ENCODE data around the gene FCHSD2.
"Not testable (repeated sequence)": the region's sequence is repeated elsewhere in the genome, so short reads cannot be mapped to it uniquely, and the experiment has no call there.

FCHSD2 gene

GRCh38 chr11:72867970-72868369, 274.1 kb downstream of the FCHSD2 start:
- H3K4me1 Mint-ChIP-seq (ENCODE audit: low read depth) = peaks cover 12% of the 10 kb centered on the region
- H3K27ac Mint-ChIP-seq = peak overlapping the region; percentile 4
- no peak overlapping the region for H3K4me3 Mint-ChIP-seq
- H3K27me3 Mint-ChIP-seq (ENCODE audit: low read depth) = no peaks in the 10 kb centered on the region
- H3K36me3 Mint-ChIP-seq (ENCODE audit: low read depth) = peaks cover 25% of the 10 kb centered on the region
- no peaks in the 10 kb centered on the region for H3K9me3 Mint-ChIP-seq

GRCh38 chr11:72864702-72865655, 277.1 kb downstream of the FCHSD2 start:
- no peak overlapping the region for H3K4me3 Mint-ChIP-seq
- H3K4me1 Mint-ChIP-seq (ENCODE audit: low read depth) = peaks cover 5% of the 10 kb centered on the region
- no peak overlapping the region for H3K27ac Mint-ChIP-seq
- peaks cover 21% of the 10 kb centered on the region for H3K36me3 Mint-ChIP-seq (ENCODE audit: low read depth)
- no peaks in the 10 kb centered on the region for H3K9me3 Mint-ChIP-seq
- no peaks in the 10 kb centered on the region for H3K27me3 Mint-ChIP-seq (ENCODE audit: low read depth)

- no peaks in the 10 kb centered on the region for H3K4me1 Mint-ChIP-seq (ENCODE audit: low read depth)
- peaks cover 25% of the 10 kb centered on the region for H3K36me3 Mint-ChIP-seq (ENCODE audit: low read depth)
- H3K27me3 Mint-ChIP-seq (ENCODE audit: low read depth) = no peaks in the 10 kb centered on the region
- no peak overlapping the region for H3K4me3 Mint-ChIP-seq
- no peak overlapping the region for H3K27ac Mint-ChIP-seq
- H3K9me3 Mint-ChIP-seq = no peaks in the 10 kb centered on the region
Observed at GRCh38 chr11:72863916-72864315, 278.2 kb downstream of the FCHSD2 start.

- no peaks in the 10 kb centered on the region for H3K4me1 Mint-ChIP-seq (ENCODE audit: low read depth)
- H3K27me3 Mint-ChIP-seq (ENCODE audit: low read depth) = no peaks in the 10 kb centered on the region
- no peak overlapping the region for H3K4me3 Mint-ChIP-seq
- H3K36me3 Mint-ChIP-seq (ENCODE audit: low read depth) = peaks cover 30% of the 10 kb centered on the region
- no peak overlapping the region for H3K27ac Mint-ChIP-seq
- H3K9me3 Mint-ChIP-seq = no peaks in the 10 kb centered on the region
Observed at GRCh38 chr11:72863091-72863490, 279.0 kb downstream of the FCHSD2 start.

GRCh38 chr11:72860592-72860991, 281.5 kb downstream of the FCHSD2 start:
- no peak overlapping the region for H3K27ac Mint-ChIP-seq
- H3K36me3 Mint-ChIP-seq (ENCODE audit: low read depth) = peaks cover 18% of the 10 kb centered on the region
- H3K4me3 Mint-ChIP-seq = no peak overlapping the region
- no peaks in the 10 kb centered on the region for H3K9me3 Mint-ChIP-seq
- H3K27me3 Mint-ChIP-seq (ENCODE audit: low read depth) = no peaks in the 10 kb centered on the region
- no peaks in the 10 kb centered on the region for H3K4me1 Mint-ChIP-seq (ENCODE audit: low read depth)

- H3K36me3 Mint-ChIP-seq (ENCODE audit: low read depth) = peaks cover 16% of the 10 kb centered on the region
- H3K9me3 Mint-ChIP-seq = no peaks in the 10 kb centered on the region
- no peak overlapping the region for H3K4me3 Mint-ChIP-seq
- H3K27me3 Mint-ChIP-seq (ENCODE audit: low read depth) = no peaks in the 10 kb centered on the region
- no peaks in the 10 kb centered on the region for H3K4me1 Mint-ChIP-seq (ENCODE audit: low read depth)
- no peak overlapping the region for H3K27ac Mint-ChIP-seq
Observed at GRCh38 chr11:72860010-72860409, 282.1 kb downstream of the FCHSD2 start.

GRCh38 chr11:72859126-72859525, 283.0 kb downstream of the FCHSD2 start:
- Mint-ChIP-seq H3K4me1 (ENCODE audit: low read depth) (no peaks in the 10 kb centered on the region), H3K36me3 (ENCODE audit: low read depth) (peaks cover 16% of the 10 kb centered on the region), H3K4me3 (no peak overlapping the region), H3K27me3 (ENCODE audit: low read depth) (no peaks in the 10 kb centered on the region), H3K9me3 (no peaks in the 10 kb centered on the region), H3K27ac (no peak overlapping the region)

GRCh38 chr11:72858267-72858666, 283.9 kb downstream of the FCHSD2 start:
- not testable (repeated sequence) for H3K27me3 Mint-ChIP-seq (ENCODE audit: low read depth); H3K4me1 Mint-ChIP-seq (ENCODE audit: low read depth); H3K9me3 Mint-ChIP-seq; H3K4me3 Mint-ChIP-seq; H3K27ac Mint-ChIP-seq
- peaks cover 14% of the 10 kb centered on the region for H3K36me3 Mint-ChIP-seq (ENCODE audit: low read depth)

- Mint-ChIP-seq H3K27ac (no peak overlapping the region), H3K9me3 (no peaks in the 10 kb centered on the region), H3K27me3 (ENCODE audit: low read depth) (no peaks in the 10 kb centered on the region), H3K36me3 (ENCODE audit: low read depth) (peaks cover 14% of the 10 kb centered on the region), H3K4me1 (ENCODE audit: low read depth) (no peaks in the 10 kb centered on the region), H3K4me3 (no peak overlapping the region)
Observed at GRCh38 chr11:72856551-72857345, 285.4 kb downstream of the FCHSD2 start.

GRCh38 chr11:72856065-72856464, 286.1 kb downstream of the FCHSD2 start:
- Mint-ChIP-seq H3K27ac (no peak overlapping the region), H3K4me3 (no peak overlapping the region), H3K27me3 (ENCODE audit: low read depth) (no peaks in the 10 kb centered on the region), H3K9me3 (no peaks in the 10 kb centered on the region), H3K36me3 (ENCODE audit: low read depth) (peaks cover 14% of the 10 kb centered on the region), H3K4me1 (ENCODE audit: low read depth) (peaks cover 2% of the 10 kb centered on the region)

GRCh38 chr11:72851726-72852125, 290.4 kb downstream of the FCHSD2 start:
- H3K36me3 Mint-ChIP-seq (ENCODE audit: low read depth) = peaks cover 4% of the 10 kb centered on the region
- H3K4me3 Mint-ChIP-seq = no peak overlapping the region
- peaks cover 6% of the 10 kb centered on the region for H3K4me1 Mint-ChIP-seq (ENCODE audit: low read depth)
- no peaks in the 10 kb centered on the region for H3K9me3 Mint-ChIP-seq
- H3K27me3 Mint-ChIP-seq (ENCODE audit: low read depth) = no peaks in the 10 kb centered on the region
- no peak overlapping the region for H3K27ac Mint-ChIP-seq

GRCh38 chr11:72850832-72851231, 291.3 kb downstream of the FCHSD2 start:
- Mint-ChIP-seq H3K9me3 (no peaks in the 10 kb centered on the region), H3K4me3 (no peak overlapping the region), H3K27me3 (ENCODE audit: low read depth) (no peaks in the 10 kb centered on the region), H3K27ac (no peak overlapping the region), H3K4me1 (ENCODE audit: low read depth) (peaks cover 6% of the 10 kb centered on the region), H3K36me3 (ENCODE audit: low read depth) (peaks cover 5% of the 10 kb centered on the region)

GRCh38 chr11:72848846-72849466, 293.2 kb downstream of the FCHSD2 start:
- H3K36me3 Mint-ChIP-seq (ENCODE audit: low read depth) = peaks cover 11% of the 10 kb centered on the region
- no peak overlapping the region for H3K27ac Mint-ChIP-seq

GRCh38 chr11:72844356-72844755, 297.8 kb downstream of the FCHSD2 start:
- no peaks in the 10 kb centered on the region for H3K27me3 Mint-ChIP-seq (ENCODE audit: low read depth)
- H3K27ac Mint-ChIP-seq = peak overlapping the region; percentile 33
- H3K4me1 Mint-ChIP-seq (ENCODE audit: low read depth) = peaks cover 4% of the 10 kb centered on the region
- no peak overlapping the region for H3K4me3 Mint-ChIP-seq
- no peaks in the 10 kb centered on the region for H3K9me3 Mint-ChIP-seq
- peaks cover 41% of the 10 kb centered on the region for H3K36me3 Mint-ChIP-seq (ENCODE audit: low read depth)

More at GRCh38 chr11:72848846-72849466, 293.2 kb downstream of the FCHSD2 start:
- peaks cover 8% of the 10 kb centered on the region for H3K4me1 Mint-ChIP-seq (ENCODE audit: low read depth)
- H3K27me3 Mint-ChIP-seq (ENCODE audit: low read depth) = no peaks in the 10 kb centered on the region
- no peak overlapping the region for H3K4me3 Mint-ChIP-seq
- H3K9me3 Mint-ChIP-seq = no peaks in the 10 kb centered on the region

Measured in T-helper 1 cell treated with Interleukin-12 subunit alpha and Interleukin-12 subunit beta and Interleukin-4 antibody, amounts not matched to agents 30 μg/mL and 1 μg/mL, for 36 hours (primary cell).